Pancreas (tissue), 10 donors: ENCODE results near the gene CCNK. TPM values are rescaled to one million over a fixed set of nuclear protein-coding genes. Genes with fewer than 3 reads are reported as not detected.

Experiments used
- ATAC-seq, 4 donors: fragments of 200-7000 bp; cut with Tn5 transposase; one replicate each; pipeline versions ENCODE4 v1.8.0 to v1.9.1; 2020; ENCODE audit warnings: mild to moderate bottlenecking in 4 of 4, moderate library complexity in 4 of 4
- DNase-seq, 6 donors: peaks; one replicate each; pipeline ENCODE4 v3.0.0-alpha.2; 2020
- FAIRE-seq: peaks from 2 replicates; lab custom pipeline; 2012; peaks lifted over from hg19 to GRCh38; lab: Jason Lieb, UNC
- H3K27ac ChIP-seq, 4 donors: fragments of 200-600 bp; sonication (generic); 1 replicate in 3 of 4; 2 replicates in 1 of 4; pipeline versions ENCODE4 v1.5.0 to v1.8.0; 2020
- H3K27me3 ChIP-seq, 4 donors: fragments of 200-600 bp; one replicate each; pipeline ENCODE4 v1.8.0; 2021
- H3K36me3 ChIP-seq, 3 donors: fragments of 200-600 bp; sonication (generic) in 1 of 3; one replicate each; pipeline versions ENCODE4 v1.5.0 to v1.8.0; 2020 to 2021
- H3K4me1 ChIP-seq, 3 donors: fragments of 200-600 bp; one replicate each; pipeline ENCODE4 v1.8.0; 2021
- H3K4me3 ChIP-seq, 4 donors: fragments of 200-600 bp; sonication (generic) in 2 of 4; one replicate each; pipeline versions ENCODE4 v1.5.0 to v1.8.0; 2020 to 2021
- H3K9me3 ChIP-seq, 4 donors: fragments of 200-600 bp; one replicate each; pipeline ENCODE4 v1.8.0; 2021
- CTCF ChIP-seq, 4 donors: fragments of 200-600 bp; sonication (generic) in 3 of 4; IDR thresholded peaks; one replicate each; pipeline versions ENCODE4 v1.5.0 to v1.8.0; 2021; ENCODE audit warnings: antibody characterized with exemption in 4 of 4
- WGBS, 2 donors: extraction: QIAGEN DNeasy Blood & Tissue Kit; methylation state at CpG; one replicate each; pipeline ENCODE4 v1.1.7; 2013; 5-methylcytosine and 5-hydroxymethylcytosine counted together
- intact Hi-C, 3 donors: fragments of 100-400 bp; cut with DNase I; formaldehyde crosslinking; loops; one replicate each; pipeline versions ENCODE4 v1.11.1 to v1.14.2; 2022
- polyA plus RNA-seq, 2 donors: library from polyadenylated mRNA; stranded (reverse); fragments of 200-250 nt; gene quantifications; one replicate each; pipeline ENCODE4 v1.2.3, GENCODE V29; 2013
- total RNA-seq, 6 donors: library from RNA; stranded (reverse); fragmentation: NEBNext Ultra II Directional in 4 of 6; extraction: Animal tissue kit (Norgen Biotek cat#: 25700) in 4 of 6; gene quantifications; one replicate each; pipeline versions ENCODE4 v1.2.1 to v1.2.4, GENCODE V29; 2021 to 2023
- donor health status: healthy with polysubstance abuse.
- donor health status: DM: no; HTN: no; CAD: no; lungs with moderate emphysema.
- donor health status: DM: no; HTN: no; CAD: no.
- donor health status: control.
- donor health status: control.
- donor health status: Bipolar disorder and iron deficiency.
- donor health status: DM: yes; HTN: yes; CAD: no.
- donor health status: DM: no; HTN: no; CAD: no.
- donor health status: DM: no; HTN: no; CAD: no.
- donor health status: DM: yes; HTN: yes; CAD: no.

CCNK gene
- total and polyA plus RNA-seq, 8 donors = 7.9 to 23.4 (median 14.5) TPM

- intact Hi-C loops = no loop called here
- Histone ChIP-seq H3K9me3 (no peaks in the 10 kb centered on the region), H3K4me1 (peaks cover 0 to 4% (median 0%) of the 10 kb centered on the region in 3 donors), H3K27me3 (no peaks in the 10 kb centered on the region), H3K27ac (no peak overlapping the region), H3K36me3 (no peaks in the 10 kb centered on the region), H3K4me3 (no peak overlapping the region)
- FAIRE-seq (no peak), DNase-seq (no peak), ATAC-seq (peak in 2 of 4 donors; percentile 53 to 64)
- 83 to 84% methylated on average over 14 of the region's 14 CpGs for WGBS, 2 donors
- no peak for TF ChIP-seq CTCF (IDR thresholded peaks at IDR 0.05)
Observed at GRCh38 chr14:99436247-99437180, 44.7 kb upstream of the CCNK start.

- H3K27me3 ChIP-seq = no peaks in the 10 kb centered on the region
- WGBS, 2 donors = 62 to 99% methylated on average over 3 of the region's 3 CpGs
- no peak overlapping the region for H3K27ac ChIP-seq
- H3K4me1 ChIP-seq = no peaks in the 10 kb centered on the region
- no peaks in the 10 kb centered on the region for H3K9me3 ChIP-seq
- H3K4me3 ChIP-seq = no peak overlapping the region
- FAIRE-seq = no peak
- no peak for TF ChIP-seq CTCF (IDR thresholded peaks at IDR 0.05)
- no peak for DNase-seq
- intact Hi-C loops = no loop called here
- no peaks in the 10 kb centered on the region for H3K36me3 ChIP-seq
- no peak for ATAC-seq
Observed at GRCh38 chr14:99437706-99438105, 43.5 kb upstream of the CCNK start.

- H3K4me1 ChIP-seq = no peaks in the 10 kb centered on the region
- no peaks in the 10 kb centered on the region for H3K27me3 ChIP-seq
- no peaks in the 10 kb centered on the region for H3K36me3 ChIP-seq
- intact Hi-C loops = no loop called here
- no peak overlapping the region for H3K4me3 ChIP-seq
- H3K9me3 ChIP-seq = no peaks in the 10 kb centered on the region
- TF ChIP-seq CTCF (IDR thresholded peaks at IDR 0.05) = no peak
- no peak for DNase-seq
- no peak for FAIRE-seq
- ATAC-seq = no peak
- 89 to 96% methylated on average over 14 of the region's 14 CpGs for WGBS, 2 donors
- H3K27ac ChIP-seq = no peak overlapping the region
Observed at GRCh38 chr14:99440278-99440677, 40.9 kb upstream of the CCNK start.

DNA sequence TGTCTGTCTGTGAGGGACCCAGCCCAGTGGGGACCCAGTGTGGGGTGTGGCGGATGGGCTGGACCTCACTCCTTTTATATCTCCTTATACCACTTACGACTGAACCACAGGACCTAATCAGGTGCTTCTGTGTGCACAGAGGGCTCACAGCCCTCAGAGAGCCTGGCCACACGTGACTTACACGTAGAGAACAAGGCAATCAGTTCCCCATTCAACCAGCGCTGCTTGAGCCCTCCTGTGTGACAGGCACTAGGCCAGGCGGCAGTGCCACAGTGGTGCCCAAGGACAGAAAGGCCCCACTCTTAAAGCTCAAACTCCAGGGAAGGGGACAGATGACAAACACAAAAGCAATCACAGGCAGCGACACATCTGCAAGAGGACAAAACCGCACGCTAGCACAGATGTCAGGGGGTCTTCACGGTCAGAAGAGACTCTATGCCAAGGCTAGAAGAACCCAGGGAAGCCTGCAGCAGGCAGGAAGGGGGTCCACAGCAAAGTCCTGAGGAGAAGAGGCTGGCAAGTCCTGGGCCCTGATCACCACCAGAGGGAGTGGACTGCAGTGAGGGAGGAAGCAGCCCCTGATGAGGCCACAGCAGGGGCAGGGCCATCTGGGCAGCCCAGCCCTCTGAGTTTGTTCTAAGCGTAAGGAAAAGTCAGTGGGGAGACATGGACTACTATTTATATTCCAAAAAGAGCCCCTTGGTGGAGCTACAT, 39.9 kb upstream of the CCNK start:
- intact Hi-C loops = no loop called here
- Histone ChIP-seq H3K4me1 (no peaks in the 10 kb centered on the region), H3K36me3 (no peaks in the 10 kb centered on the region), H3K9me3 (no peaks in the 10 kb centered on the region), H3K4me3 (no peak overlapping the region), H3K27ac (no peak overlapping the region), H3K27me3 (no peaks in the 10 kb centered on the region)
- no peak for TF ChIP-seq CTCF (IDR thresholded peaks at IDR 0.05)
- no peak for FAIRE-seq
- WGBS, 2 donors = 93% methylated on average over 11 of the region's 11 CpGs
- DNase-seq = no peak
- no peak for ATAC-seq
